NOMO-1 treated with DMSO at 0.1 percent for 48 hours (cell line): Measurements from ENCODE around the gene GRB10.
"Not testable (repeated sequence)": the region's sequence is repeated elsewhere in the genome, so short reads cannot be mapped to it uniquely, and the experiment has no call there.

Experiments
- DNase-seq: peaks from one replicate; lab custom pipeline; 2025; ENCODE audit not compliant: unreplicated experiment; lab: John Stamatoyannopoulos, UW

The GRB10 gene

DNA sequence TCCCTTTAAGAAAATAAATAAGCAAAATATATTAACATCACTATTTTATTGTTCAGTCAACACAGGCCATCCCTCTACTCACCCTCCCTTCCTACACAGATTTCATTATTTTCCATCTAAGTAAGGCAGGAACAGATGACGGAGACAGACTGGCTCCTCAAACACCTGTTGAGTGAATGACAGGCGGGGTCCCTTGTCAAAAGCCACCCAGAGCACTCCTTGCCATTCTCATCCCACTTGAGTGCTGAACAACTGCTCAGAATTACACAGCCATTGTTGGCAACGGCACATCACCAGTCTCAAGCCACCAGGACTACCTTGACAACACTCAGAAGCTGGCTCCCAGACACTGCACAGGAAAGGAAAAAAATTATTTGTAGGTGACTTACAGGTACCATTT, 3.3 kb downstream of the GRB10 start:
- no peak for DNase-seq

DNA sequence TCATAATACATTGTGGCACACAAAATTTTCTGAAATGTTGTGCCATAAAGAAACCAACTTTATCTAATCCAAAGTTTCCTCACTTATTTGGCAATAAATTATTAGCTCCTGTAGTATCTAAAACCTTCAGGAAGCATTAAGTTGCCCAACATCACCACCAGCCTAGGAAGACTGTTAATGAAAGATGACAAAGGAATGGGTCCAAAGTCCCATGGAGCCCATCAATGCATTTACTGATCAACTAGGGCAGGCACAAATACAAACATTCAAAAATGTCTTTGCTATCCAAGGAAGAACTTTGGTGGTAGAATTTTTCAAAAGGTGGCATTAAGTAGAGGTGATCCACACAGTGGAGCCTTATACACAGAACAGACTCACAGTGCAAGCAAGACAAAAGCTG, 4.5 kb downstream of the GRB10 start:
- no peak for DNase-seq

DNA sequence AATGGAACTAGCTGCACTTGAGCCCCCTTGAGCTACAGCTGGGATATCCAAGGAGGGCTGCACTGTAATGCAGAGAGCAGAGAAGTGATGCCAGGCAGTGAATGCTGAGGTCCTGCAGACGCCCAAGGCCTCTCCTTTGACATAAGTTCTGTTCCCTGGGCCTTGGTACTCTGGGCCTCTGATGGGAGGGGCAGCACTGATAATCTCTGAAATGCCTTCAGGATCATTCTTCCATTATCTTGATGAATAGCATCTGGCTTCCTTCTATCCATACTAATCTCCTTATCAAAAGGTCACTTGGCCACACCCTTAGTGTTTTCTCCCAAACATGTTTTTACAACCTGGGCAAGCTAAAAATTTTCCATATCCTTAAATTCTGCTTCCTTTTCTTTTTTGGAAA, 6.9 kb downstream of the GRB10 start:
- no peak for DNase-seq

DNA sequence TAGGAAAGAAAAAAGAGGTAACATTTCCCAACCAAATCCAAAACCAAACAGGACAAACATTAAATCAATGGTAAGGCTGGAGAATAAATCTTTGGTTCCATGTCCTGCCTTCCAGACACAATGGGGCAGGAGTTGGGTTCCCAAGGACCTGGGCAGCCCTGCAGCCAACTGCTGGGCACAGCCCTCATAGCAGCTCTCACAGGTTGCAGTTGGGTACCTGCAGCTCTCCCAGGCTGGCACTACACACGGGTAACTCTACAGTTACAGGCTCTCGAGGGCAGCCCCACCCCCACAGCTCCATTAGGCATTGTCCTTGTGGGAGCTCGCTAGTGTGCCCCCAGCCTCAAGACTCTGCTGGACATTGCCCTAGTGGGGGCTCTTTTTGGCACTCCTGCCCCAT, 7.5 kb downstream of the GRB10 start:
- no peak for DNase-seq

DNA sequence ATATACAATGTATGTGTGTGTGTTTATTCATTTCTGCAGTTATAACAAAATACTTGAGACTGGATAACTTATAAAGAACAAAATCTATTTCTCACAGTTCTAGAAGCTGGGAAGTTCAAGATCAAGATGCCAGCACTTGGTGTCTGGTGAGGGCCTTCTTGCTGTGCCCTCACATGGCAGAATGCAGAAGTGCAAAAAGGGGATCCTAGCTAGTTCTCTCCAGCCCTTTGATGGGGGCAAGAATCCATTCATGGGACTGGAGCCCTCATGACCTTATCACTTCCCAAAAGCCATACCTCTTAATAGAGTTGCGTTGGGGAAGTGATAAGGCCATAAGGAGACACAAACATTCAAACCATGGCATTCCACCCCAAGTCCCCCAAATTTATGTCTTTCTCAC, 8.4 kb downstream of the GRB10 start:
- DNase-seq: no peak

DNA sequence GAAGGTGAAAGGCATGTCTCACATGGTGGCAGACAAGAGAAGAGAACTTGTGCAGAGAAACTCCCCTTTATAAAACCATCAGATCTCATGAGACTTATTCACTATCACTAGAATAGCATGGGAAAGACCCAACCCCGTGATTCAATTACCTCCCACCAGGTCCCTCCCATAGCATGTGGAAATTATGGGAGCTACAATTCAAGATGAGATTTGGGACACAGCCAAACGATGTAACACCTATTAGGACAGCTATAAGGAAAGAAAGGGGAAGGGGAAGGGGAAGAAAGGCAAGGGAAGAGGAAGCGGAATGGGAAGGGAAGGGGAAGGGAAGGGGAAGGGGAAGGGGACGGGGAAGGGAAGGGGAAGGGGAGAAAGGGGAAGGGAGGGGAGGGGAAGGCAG, 9.6 kb downstream of the GRB10 start:
- DNase-seq: not testable (repeated sequence)

DNA sequence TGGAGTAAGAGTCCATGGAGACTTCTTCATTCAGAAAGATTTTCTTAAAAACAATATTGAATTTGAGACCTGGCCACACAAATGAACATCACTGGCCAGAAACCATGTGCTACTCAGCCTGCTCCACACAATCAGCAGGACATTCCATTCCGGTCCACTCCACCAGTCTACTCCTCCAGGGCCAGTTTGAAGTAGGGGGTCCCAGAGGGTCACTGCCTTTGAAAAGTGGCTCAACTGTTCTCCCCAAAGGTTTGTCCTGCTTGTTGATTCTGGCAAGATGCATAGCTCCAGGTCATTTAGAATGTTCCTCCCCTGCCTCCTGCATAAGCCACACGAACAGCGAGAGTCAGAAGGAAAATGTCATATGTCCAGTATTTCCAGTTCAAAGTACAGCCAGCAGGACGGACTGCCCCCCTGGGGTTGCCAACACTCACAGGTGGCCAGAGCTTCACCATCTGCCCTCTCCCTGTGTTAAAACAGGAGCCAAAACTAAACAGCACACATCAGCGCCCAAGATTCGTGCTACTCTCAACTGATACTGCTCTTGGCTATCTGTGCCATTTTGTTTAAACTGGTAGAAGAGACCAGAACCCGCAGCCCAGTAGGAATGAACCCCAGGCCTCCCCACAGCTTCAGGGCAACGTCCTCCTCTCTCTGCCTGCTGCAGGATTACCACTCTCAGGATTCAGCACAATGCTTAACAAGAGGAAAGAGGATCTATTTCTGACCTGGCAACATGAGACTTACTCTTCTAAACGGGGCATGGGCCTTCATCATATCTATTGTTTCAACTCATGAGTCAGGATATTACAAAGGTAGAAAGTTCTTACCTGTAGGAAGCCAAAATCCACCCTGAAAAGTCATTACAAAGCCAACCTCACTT, 11.3 kb downstream of the GRB10 start:
- no peak for DNase-seq

DNA sequence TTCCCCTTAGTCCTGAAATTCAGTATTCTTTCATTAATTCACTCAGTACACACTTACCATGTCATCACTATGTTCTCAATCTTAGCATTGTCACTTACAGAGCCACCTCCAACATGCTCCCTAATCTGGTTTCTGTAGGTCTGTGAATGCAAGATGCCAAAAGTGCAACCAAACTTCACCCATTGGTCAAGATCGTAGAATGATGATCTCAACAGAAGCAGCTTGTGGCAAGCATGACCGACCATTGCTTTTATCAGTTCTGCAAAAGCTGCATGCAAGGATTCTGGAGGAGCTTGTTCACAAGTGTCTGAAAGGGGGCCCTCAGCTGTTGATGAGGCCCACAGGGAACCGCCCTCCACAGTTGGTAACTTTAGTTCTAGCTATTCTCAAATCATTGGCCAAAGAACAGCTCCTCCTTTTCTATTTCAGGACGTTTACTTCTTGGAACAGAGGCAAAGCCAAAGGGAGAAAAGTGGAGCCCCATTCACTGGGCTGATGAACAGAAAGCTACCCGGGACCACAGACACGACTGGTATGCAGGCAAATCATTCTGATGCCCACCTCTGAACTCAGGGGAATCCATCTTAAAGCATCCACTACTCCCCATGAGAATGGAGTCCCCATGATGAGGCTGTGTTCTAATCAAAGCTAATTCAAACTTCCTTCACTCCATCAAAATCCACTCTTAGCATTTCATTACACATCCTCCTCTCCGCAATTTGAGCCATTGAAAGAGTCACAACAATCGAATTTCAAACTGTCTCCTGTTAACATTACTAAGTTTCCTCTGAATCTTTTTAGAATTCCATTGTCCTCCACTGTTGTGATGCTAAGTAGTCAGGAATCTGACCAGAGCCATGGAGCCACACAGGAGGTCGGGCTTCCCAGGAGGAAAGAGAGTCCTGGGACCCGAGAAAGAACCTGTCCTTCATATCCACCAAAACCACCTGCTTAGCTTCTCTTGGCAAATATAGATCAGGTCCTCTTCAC, 13.9 kb downstream of the GRB10 start:
- no peak for DNase-seq

DNA sequence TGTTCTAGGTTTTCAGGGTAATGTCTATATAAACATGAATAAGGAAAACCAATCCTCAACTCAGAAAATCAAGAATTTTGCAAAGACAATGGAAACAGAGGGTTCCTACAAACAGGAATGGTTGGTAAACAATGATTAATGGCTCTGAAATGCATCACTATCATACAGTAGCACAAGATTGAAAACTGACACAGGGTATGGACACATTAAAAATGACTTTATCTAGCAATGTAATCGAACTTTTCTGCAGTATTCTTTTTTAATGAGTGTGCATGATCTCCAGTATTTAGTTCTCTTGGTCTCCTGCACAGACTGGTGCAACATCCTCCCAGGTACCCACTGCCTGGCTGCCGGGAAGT, 15.9 kb downstream of the GRB10 start:
- no peak for DNase-seq

DNA sequence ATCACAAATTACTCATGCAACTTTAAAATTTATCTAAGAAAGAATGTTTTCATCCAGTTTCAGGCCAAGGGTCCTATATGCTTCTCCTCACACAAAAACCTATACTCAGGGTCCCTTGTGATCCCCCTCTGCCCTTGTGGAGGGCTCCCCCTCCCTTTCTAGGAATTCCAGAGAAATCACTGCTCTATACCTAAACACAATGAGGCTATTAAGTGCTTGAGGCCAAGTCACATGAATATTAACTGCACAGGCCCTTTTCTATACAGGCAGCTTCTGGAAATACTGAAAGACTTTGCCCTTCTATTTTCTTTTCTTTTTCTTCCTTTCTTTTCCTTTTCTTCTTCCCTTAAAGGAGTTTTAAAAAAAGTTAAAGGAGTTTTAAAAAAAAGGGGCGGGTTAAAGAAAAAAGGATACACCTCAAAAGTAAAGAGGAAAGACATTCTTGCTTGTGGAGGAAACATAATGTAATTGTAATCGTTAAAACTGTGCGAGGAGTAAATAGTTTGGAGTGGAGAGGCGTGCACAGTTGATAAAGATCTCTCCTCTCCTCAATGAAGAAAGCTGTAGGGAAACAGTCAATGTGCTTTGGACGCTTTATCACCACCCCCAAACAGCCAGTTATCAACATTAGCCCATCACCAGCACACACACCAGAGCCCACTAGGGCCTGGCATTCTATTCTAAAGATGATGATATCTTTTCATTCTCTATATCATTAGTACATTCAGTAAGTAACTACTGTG, 16.4 kb downstream of the GRB10 start:
- DNase-seq: no peak

DNA sequence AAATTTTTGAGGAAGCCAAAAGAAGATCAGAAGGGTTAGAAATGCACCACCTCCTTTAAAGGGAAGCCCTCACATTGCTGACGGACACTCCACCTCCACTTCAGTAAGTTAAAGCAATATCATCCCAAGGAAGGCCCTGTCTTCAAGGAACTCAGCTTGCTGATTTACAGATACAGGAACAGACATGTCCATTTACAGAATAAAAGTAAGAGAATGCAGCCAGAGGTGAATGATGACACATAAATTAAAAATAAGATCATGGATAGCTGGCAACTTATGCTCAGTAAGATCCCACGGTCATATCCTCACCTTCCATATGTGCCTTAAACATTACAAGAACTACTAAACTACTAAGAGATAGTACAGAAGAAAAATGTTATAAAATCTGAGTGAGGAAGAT, 20.4 kb downstream of the GRB10 start:
- DNase-seq: no peak

DNA sequence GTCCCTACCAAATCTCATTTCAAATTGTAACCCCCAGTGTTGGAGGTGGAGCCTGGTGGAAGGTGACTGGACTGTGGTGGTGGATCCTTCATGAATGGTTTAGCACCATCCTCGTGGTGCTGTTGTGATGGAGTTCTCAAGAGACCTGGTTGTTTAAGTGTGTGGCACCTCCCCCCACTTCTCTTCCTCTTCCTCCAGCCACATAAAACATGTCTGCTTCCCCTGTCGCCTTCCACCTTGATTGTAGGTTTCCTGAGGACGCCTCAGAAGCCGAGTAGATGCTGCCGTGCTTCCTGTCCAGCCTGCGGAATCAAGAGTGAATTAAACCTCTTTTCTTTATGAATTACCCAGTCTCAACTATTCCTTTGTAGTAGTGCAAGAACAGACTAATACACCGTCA, 21.0 kb downstream of the GRB10 start:
- no peak for DNase-seq

DNA sequence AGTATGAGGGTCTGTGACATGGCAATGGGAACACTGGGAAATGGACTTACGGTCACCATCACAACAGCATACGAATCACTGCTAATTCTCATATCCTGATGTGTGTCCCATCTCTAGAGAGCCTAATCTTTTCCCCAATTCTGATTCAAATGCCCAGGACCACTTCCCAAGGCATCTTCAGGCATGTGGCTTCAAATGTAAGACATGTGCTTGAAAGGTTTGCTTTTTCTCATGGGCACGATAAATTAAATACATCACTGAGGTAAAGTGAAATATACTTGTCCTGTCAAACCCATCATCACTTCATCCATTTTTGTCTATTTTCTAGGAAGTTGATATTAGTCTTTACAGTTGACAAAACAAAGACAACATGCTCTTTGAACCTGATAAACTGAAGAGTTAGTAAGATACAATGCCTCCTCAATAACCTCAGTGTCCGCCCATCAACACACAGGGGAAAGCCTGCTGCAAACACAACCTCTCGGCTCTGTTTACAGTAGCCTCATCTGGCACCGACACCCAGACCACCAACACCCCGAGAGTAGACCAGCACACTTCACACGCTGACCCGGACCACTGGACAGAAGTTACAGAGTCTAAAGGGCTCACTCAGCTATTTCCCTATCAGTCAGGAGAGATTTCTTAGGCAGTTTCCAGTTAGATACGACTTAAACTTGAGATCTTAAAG, 24.8 kb downstream of the GRB10 start:
- DNase-seq: no peak

DNA sequence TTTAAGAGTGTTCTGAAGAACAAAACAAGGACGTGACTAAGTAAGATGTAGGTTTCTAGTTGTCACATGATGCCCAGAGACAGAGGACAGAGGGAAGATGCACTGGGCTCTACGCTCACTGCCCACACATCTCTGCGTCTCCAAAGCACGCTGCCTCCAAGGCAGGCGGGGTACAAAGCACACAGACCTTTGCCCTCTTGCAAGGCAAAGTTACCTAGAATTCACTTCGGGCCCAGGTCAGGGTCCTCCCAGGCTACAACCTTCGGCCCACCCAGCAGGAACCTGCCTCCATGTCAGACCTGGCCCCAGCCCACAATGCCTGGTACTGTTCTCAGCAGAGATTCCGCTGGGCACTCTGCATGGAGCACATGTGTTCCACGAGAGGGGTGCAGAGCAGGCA, 26.5 kb downstream of the GRB10 start:
- DNase-seq: no peak

DNA sequence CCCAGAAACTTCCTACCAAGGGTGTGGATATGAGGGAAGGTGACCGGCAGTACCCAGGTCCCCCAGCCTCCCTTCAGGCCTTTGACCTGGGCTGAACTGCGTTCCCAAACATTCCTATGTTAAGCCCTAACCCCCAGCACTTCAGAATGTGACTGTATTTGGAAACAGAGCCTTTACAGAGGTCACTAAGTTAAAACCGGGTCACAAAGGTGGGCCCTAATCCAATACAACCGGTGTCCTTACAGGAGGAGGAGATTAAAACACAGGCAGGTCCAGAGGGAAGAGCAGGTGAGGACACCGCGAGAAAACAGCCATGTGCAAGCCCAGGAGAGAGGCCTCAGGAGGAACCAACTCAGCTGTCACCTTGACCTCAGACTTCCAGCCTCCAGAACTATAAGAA, 28.0 kb downstream of the GRB10 start:
- DNase-seq: no peak

DNA sequence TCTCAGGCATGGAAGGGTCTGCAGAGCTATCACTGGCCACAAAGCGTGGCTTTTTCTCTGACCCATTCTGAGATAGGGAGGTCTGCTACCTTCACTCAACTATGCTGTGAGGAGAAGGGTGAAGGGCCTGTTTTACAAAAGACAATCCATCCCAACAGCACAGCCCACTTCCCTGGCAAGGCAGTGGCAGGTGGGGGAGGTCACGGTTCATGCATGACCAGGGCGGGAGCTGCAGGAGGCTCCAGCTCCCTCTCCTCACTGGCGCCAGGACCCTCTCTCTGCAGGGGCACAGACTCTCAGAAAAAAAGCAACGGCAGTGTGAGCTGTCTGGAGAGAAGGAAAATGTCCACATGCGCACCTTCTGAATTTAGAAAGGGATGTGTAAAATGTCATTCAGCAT, 28.5 kb downstream of the GRB10 start:
- no peak for DNase-seq

DNA sequence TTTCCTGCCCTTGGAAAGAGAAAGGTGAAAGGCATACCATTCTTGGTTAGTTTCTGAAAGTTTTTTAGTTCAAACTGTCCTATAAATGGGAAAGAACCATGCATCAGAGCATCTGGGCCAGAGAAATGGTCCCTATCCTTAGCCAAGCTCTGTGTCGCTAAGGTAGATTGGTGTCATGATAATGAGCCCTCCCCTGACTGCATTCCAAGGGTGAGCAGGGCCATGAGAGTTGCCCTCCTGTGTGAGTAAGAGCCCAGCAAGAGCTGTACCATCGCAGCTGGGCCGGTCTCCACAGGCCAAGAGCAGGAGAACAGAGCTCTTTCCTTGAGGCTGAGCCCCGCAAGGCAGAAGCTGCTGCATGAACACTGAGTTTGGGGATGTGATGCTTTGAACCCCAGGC, 30.3 kb downstream of the GRB10 start:
- DNase-seq: no peak

DNA sequence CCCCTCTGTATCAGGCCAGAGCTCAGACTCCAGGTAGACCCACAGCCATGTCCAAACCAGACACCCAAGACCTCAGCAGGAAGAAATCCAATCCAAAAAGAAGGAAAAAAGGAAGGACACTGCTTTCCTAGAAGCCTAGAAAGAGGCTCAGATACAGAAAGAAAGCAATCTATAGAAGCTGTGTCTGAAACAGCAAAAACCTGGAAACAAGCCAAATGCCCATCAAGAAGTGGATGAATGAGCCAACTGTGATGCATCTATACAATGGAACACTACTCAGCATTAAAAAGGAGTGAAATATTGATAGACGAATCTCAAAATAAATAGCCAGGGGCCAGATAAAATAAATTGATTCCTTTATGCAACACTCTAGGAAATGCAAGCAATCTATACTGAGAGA, 31.6 kb downstream of the GRB10 start:
- DNase-seq: no peak

DNA sequence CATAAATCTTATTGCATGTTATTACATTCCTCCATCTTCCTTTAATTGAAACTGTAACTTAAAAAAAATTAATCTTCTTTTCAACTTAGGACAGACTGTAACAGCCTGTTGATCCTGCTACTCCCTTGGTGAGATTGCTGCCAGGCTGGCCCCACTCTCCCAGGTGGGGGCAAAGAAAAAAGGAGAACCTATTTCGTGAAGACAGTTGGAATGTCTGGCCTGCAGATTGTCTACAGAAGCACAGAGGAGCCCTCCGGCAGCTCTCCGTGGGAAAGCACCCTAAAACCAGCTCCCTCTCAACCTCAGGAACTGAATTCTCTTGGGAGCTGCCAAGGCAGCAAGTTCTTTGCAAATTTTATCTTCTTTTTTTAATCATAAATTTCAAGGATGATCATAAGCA, 32.8 kb downstream of the GRB10 start:
- no peak for DNase-seq

DNA sequence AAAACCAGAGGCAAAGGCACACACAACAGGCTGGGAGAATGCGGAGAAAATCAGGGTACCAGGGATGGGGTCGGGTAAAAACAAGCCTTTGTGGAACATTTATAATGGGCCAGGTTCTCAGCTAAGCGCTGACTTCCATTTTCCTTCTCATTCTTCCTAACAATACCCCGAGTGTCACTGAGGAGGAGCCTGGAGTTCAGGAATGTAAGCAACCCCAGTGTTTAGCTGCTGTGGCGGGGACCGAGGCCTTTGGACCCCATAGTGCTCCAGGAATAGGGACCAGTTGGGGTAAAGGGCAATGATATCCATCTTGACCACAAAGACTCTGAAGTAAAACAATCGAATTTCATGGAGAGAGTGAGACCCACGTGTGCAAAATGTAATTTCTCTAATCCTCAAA, 34.2 kb downstream of the GRB10 start:
- DNase-seq: no peak

DNA sequence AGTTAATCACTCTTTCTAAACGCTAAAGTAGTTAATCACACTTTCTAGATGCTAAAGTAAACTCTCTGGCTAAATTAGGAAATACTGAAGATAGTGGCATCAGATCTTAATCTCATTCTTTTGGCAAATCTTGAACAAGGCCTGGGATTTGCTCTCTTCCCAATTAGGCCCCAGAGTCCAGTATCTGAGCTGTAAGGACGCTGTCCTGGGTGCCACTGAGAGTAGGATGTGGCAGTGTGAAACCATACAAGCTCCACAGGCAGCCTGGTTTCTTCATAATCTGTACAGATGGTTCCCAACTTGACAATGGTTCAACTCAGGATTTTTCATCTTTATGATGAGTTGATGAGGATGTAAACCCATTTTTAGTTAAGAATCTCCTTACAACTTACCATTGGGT, 36.9 kb downstream of the GRB10 start:
- no peak for DNase-seq
